ENCODE data around the gene EXT2.

Gene EXT2

DNA sequence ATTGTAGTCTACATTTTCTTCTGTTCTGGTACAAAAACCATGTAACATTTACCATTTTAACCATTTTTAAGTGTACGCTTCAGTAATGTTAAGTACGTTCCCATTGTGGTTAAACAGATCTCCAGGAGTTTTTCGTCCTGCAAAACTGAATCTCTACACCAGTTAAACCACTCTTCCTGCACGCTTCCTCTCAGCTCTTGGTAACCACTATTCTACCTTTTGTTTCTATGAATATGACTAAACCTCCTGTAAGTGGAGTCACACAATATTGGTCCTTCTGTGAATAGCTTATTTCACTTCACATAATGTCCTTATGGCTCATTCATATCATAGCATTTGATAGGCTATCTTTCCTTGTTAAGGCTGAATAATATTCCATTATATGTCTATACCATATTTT is 7.1 kb upstream of the EXT2 start:
- DNase-seq: no peak

DNA sequence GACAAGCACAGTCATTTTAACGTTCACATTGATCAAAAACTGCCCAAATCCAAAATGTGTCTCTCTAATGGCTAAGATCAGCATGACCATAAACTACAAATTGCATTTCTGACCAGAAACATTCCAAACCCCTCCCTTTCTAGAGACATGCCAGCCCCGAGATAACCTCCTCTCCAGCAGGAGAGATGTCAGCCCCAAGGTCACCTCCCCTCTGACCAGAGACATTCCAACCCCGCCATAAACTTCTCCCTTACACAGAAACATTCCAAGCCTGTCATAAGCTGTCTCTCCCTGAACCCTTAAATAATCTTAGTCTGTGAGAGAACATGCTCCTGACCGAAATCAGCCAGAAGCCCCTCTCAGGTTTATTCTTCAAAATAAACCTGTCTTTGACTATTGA is 6.6 kb upstream of the EXT2 start:
- DNase-seq: no peak

DNA sequence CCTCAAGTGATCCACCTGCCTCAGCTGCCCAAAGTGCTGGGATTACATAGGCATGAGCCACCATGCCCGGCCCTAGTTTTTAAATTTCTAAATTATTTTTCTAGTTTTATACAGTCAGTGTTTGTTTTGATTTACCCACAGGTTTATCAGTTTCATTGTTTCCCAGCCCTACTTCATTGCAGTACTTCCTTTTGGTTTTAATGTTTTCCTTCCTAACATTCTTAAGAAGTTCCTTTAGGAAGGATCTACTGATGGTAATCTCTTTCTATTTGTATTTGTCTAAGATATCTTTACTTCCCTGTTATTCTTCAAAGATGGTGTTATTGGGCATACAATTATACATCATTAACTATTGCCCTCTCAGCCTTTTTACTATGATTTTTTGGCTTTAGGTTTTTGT is 4.9 kb upstream of the EXT2 start:
- no peak for DNase-seq

DNA sequence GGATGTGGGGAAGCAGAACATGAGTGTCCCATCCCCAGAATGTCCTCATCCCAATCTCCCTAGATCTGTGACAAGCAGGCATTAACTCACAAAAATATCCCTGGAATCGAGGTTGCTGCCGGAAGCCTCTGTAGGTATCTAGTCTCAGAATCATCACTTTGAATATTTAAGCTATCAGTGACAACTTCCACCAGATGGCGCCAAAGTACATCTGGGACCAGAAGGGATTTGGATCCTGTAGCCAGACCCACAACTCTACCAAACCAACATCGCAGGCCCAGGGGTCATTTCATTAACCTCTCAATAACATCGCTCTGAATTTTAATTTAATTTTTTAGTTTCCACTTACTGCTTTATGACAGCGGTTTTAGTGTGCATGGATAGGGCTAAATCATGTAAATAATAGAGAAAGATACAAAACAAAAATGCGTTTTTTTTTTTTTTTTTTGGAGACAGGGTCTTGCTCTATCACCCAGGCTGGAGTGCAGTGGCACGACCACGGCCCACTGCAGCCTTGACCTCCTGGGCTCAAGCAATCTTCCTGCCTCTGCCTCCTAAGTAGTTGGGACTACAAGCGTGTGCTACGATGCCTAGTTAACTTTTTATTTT is 1.1 kb upstream of the EXT2 start:
- peak; percentile 70 for DNase-seq

DNA sequence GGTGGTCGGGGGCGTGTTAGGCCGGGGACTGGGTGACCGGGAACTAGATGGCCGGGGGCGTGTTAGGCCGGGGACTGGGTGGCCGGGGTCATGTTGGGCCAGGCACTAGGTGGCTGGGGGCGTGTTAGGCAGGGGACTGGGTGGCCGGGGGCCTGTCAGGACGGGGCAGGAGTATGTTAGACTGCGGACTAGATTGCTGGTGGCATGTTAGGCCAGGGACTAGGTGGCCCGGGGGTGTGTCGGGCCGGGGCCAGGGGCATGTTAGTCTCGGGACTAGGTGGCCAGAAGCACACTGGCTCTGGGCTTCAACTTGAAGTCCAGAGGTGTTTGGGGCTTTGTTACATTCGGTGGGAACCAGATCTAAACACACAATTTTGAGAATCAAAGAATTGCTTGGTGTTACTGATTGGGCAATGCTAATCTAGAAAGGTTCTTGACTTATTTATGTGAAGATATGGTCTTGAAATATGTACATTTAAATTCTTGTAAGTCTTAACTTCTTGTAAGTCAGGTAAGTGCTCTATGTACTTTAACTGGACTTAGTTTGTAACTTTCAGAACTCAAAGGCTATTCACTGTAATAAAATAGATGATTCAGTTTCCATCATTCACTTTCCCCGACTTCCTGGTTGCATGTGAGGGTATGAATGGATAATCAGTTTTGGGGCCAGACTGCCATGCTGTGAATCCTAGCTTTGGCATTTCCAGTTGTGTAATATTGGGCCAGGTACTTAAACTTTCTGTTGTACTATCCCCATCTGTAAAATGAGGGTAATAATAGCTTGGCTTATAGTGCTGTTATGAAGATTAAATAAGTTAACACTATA is 1.1 kb downstream of the EXT2 start:
- DNase-seq: no peak

DNA sequence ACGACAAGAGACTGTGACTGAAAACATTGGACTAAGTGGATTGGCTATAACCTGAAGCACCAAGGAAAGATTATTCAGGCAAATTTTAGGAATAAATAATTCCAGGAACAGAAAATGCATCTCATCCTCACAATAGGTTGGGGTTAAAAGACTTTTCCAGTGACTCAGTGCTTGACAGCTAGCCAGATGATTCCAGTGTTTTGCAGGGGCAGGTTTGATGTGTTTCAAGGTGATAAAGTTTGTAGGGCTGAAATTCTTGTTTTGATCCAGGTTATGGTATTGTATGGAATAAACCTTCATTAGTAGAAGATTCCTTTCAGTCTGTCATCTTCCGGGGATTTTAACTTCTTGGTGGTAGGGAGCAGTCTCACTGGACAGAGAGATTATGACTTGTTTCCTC is 2.3 kb downstream of the EXT2 start:
- no peak for DNase-seq

DNA sequence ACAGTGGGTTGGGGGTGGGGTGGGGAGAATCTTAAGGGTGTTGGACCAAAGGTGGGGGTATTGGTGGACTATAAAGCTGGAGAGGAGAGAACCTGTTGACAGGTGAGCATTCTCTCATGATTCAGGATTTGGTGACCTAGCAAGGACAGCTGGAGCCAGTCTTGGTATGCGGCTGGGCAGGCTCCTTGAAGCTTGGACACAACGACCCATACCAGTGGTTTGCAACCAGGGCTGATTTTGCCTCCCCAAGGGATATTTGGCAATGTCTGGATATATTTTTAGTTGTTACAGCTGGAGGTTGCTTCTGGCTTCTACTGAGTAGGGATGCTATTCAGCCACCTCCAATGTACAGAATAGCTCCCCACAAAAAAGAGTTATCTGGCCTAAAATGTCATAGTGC is 5.6 kb downstream of the EXT2 start:
- no peak for DNase-seq

DNA sequence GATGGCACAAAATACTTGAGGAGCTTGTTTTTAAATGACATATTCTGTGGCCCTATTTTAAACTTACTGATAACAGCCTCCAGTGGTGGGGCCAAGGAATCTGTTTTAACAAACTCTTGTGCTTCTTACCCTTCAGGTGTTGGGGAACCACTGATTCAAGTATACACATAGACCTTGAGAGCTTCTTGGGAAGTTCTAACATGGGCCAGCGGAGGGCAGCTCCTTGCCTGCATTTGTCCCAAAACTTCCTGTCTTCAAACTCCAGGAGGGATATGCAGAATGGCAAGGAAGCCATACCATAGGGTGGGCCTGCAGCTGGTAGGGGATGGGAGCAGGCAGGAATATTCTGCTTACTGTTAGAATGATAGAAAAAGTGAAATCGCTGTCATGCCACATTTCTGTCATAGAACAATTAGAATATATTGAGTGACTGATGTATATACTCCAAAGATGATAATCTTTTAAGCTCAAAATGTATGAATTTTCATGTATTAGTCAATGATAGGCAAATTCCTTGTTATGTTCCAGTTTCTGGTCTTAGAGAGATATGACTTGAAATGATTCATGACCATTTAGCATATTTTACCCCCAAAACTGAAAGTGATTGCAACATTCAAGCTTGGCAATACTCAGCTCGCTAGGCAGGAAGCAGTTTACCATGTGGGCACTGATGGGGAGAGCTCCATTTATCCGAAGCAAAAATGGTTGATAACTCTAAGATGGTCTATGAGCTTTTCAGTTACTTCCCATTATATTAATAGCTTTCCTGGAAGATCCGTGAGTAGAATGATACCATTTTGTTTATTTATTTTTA is 9.2 kb downstream of the EXT2 start:
- no peak for DNase-seq

DNA sequence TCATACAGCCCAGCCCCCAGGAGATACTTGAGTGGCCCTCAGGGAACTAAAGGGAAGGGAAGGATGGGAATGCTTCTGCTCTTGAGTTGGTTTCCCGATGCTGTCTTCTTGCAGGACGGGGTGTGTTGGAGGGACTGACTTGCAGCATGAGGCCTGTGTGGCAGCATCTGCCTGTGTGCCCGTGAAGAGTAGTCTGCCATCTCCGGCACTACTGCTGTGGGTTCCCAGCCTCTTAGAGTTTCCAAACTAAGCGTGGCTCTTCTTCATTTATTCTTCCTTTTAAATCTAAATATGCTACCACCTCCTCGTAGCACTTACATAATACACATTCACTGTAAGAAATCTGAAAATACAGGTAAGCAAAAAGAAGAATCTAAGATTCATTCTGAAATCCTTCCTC is 12.8 kb downstream of the EXT2 start:
- no peak for DNase-seq

DNA sequence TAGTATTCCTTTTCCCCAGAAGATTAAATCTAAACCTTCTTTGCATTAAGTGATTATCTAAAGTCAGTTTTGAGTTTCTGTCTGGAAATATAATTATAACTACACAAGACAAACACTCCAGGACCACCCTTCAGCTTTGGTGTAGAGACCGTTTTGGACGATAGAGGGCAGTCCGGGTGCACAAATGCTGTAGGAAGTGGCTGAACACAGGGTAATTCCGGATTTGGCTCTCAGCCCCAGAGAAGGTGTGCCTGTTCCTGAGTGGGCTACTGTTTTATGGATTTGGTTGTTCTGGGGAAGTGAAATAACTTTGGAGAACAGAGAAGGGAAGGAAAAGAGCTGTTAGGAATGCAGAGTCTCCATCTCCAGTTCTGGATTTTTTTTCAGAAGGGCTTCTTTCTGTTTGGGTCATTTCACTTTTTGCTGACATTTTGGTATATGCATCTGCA is 14.8 kb downstream of the EXT2 start:
- peak; percentile 52 for DNase-seq

DNA sequence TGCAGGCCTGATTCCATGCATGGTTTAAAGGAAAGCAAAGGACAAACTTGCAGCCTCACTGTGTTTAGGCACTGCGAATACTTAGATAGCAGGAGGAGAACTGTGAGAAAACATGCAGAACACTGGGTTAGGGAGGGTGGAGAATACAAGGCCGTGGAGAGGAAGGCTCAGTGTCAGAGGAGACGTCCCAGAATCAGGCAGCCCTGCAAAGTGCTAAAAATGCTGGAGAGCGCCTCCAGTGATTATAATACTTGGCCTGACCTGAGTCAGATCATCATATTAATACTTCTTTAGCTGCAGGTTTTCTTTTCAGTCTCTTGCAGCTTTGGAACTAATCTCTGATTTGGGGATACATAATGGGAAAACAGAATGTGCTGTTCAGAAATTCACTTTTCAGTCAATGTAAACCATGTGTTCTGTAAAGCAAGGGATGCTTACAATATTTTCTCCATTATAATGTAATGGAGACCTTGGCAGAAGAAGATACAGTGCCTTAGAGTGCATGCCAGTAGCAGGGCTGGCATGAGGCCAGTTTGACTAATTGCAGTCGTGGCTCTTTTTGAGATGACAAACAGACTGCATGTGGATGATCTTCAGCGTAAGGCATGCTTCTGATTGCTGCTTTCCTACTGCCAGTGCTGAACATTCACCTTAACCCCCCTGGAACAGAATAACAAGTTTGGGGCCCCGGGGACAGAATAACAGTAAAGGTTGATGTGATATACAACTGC is 16.8 kb downstream of the EXT2 start:
- DNase-seq: peak; percentile 11

DNA sequence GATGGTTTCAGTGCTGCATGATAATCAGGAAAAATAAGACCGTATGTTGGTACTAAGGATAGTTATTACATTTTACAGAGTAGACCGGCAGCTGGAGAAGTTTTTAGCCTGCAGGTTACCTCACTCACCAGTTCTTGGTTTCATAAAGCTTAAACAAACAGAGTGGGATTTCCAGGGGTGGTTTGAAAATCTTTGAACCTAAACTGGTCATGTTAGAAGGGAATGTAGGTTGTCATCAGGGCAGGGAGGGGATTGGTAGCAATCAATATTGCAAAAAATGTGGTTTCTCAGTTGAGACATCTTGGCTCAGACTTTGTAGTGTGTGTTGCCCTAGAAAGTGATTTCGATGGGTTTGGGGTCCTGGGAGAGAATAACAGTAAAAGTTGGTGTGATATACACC is 17.5 kb downstream of the EXT2 start:
- DNase-seq: no peak

DNA sequence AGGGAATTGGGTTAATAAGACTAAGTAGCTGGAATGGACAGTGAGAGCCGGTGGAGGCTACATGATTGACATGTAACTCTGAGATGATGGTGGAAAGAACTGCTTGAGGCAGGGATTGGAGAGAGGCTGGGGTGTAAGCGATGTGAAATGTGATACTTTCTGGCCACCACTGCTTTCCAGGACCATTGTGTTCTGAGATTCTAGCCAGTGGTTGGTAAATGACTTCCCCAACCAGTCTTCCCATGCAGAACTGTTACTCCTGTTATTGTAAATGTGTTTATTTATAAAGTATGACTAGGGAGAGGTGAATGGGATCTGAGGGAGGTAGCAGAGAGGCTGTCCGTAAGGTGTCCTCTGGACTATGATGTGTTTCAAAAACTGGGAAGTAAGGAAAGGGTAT is 18.1 kb downstream of the EXT2 start:
- DNase-seq: no peak

DNA sequence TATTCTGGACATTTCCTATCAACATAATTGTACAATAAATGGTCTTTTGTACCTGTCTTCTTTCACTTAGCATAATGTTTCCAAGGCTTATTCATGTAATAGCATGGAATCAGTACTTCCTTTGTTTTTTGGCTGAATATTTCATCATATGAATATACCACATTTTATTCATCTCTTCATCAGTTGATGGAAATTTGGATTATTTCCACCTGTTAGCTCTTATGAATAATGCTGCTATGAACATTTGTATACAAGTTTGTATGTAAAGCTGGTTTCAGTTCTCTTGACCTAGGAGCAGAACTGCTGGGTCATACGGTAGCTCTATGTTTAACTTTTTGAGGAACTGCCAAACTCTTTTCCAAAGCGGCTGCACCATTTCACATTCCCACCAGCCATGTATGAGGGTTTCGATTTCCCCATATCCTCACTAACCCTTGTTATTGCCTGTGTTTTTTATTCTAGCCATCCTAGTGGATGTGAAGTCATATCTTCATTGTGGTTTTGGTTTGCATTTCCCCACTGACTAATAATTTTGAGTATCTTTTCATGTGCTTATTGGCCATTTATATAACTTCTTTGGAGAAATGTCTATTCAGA is 20.9 kb downstream of the EXT2 start:
- DNase-seq: no peak

DNA sequence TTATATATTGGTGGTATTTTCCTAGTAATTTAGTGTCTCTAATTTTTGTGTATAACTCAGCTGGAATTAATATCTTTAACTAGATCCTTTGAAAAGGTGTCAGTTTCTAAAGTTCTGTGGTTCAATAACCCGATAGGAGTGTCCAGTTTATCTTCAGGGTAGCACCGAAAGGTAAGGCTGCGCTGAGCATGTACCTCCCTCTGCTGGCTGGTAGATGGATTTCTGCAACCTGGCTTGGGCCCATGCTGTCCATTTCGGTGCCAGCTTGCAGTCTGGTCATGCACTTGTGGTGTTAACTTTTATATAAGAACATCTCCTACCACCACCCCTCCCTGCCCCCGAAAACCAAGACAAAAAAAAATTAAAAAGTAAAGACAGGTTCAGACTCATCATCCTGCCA is 24.7 kb downstream of the EXT2 start:
- no peak for DNase-seq

DNA sequence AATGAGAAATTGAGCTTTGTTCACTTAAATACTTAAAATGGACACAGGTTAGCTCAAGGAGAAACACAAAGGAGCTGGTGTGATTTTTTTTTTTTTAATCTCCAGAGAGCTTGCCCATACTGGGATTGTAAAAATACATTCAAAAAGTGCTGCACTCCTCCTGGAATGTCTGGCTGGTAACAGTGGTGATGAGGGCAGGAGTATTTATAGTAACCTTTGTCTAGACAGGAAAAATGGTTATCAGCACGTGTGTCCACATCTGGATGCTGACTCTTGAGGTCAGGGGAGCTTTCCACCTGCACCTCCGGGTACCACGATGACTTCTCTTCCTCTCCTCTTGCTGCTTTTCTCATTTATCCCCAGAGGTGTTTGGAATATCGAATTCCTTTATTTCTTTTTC is 30.1 kb downstream of the EXT2 start:
- DNase-seq: no peak

DNA sequence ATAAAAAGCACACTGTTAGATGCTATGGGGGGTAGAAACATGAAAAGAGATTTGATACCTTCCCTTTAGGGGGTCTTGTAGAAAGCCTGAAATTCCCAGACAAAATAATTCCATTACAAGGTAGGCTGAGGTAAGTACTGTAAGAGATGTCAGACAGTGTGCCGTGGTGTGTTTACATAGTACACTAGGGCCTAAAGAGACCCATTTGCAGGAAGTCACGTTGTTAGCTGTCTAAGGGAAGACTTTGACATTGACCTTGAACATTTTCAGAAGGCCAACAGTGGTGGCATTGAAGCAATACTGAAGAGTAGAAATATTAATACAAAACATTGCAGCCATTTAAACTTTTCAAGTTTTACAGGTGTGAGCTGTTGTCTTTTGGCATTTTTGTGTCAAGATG is 30.8 kb downstream of the EXT2 start:
- no peak for DNase-seq

DNA sequence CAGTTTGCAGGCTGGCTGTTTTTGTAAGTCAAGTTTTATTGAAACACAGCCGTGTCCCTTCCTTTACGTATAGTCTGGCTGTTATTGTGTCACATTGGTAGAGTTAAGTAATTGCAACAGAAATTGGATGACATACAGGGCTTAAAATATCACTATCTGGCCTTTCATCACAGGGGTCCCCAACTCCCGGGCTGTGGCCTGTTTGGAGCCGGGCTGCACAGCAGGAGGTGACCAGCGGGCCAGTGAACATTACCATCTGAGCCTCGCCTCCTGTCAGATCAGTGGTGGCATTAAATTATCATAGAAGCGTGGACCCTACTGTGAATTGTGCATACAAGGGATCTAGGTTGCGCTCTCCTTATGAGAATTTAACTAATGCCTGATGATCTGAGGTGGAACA is 31.7 kb downstream of the EXT2 start:
- no peak for DNase-seq

DNA sequence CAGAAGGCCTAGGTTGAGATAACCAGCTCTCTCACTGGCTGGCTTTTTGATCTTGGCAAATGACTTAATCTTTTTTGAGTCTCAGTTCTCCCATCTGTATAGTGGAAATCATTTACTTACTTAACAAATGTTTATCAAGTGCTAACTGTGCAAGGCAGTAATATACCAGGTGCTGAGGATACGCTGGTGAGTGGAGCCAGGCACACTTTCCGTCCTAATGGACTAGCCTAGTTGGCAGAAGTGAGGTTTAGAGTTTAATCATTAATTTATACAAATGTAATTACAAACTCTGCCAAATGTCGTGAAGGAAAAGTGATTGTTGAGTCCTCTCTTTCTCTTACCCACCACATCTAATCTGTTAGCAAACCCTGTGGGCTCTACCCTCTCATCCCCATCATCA is 33.3 kb downstream of the EXT2 start:
- DNase-seq: no peak

DNA sequence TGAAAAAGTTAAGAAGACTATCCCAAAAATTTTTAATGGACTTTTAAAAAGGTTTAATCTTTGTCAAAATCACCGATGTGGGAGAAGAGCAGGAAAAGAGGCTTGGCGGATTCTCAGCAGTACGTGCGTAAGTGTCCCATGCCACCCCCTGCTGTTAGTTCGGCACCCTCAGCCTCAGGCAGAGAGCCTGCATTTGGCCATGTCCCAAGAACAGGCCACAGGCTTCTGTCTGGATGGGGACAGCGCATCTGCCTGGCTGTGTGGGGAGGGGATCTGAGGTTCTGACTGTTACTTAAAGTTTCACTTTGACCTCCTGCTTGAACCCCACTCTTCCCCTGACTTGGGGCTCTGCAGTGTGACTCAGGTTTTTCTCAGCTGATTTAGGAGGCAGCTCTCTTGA is 35.3 kb downstream of the EXT2 start:
- no peak for DNase-seq

DNA sequence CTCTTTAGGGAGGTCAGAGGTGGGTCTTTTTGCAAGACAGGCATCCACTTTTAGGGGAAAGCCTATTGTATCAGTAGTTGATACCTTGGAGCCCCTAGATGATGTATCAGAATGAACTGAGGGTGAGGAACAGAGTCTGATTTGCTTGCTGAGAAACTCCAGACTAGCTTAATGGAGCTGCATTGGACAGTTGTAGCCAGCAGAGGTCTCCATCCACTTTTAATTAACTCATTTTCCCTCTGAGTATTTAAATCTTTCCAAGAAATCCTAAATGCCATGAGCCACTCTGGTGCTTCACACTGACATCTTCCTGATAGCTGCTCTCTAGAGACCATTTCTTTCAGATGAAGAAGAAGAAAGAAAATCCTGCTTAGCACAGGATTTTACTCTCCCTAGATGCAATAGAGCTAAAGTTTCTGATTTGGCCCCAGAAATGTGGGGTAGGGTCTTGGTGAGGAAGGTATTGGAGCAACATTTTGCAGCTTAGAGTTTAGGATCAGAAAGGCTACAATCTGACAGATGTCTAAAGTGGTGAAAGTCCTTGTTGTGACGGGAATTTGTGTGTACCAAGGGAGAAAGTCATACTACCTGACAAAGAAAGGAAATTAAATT is 38.0 kb downstream of the EXT2 start:
- DNase-seq: peak; percentile 13

DNA sequence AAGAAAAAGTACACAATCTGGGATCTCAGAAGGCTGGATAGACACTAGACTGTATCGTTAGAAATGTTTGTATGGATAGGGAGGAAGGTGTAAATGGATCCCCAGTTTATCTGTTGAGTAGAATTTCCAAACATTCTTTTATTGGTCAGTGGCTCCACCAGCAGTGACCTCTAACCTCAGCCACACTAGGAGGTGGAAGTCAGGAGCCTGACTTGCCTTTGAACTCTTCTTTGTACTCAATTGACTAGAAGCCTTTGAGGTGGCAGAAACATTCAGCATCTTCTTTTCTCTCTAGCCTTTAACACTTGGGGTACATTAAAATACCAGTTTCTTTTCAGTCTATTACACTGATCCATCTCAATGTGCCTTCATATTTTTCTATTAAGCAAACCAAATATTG is 39.1 kb downstream of the EXT2 start:
- no peak for DNase-seq

Measured in NCI-H1694 treated with DMSO at 0.1 percent for 48 hours (cell line).